K562 (cell line): Measurements from ENCODE around the gene DLGAP1. TPM values are rescaled to one million over a fixed set of nuclear protein-coding genes. Genes with fewer than 3 reads are reported as not detected.

Experiments used
- ATAC-seq: fragments of 200-7000 bp; cut with Tn5 transposase; 3 replicates; pipeline ENCODE4 v1.9.1; 2020; ENCODE audit warnings: moderate library complexity
- BruUV-seq: library from RNA; stranded (reverse); fragments of 400-500 nt; replicated peaks from 2 replicates; lab custom pipeline; 2021; lab: Mats Ljungman, UMichigan
- CTCF ChIA-PET: fragments of 300-600 bp; formaldehyde crosslinking; extraction: SDS; loops from one replicate; lab custom pipeline; 2021; ENCODE audit warnings: low intra/inter-chr PET ratio; lab: Yijun Ruan, JAX
- POLR2A ChIA-PET: fragments of 300-600, 350-650 bp; sonication (Branson Sonifier 250); formaldehyde crosslinking; extraction: SDS; loops from one replicate; lab custom pipeline; 2021; ENCODE audit warnings: antibody characterized with exemption, inconsistent platforms; lab: Yijun Ruan, JAX
- DNase-seq, 4 experiments: peaks; one replicate each; pipeline versions ENCODE4 v3.0.0 to v3.0.0-alpha.2; 2011 to 2018; ENCODE audit warnings: low spot score in 3 of 4, mixed read lengths in 3 of 4; ENCODE audit errors: extremely low read depth in 1 of 4
- FAIRE-seq: peaks from 2 replicates; lab custom pipeline; 2011; peaks lifted over from hg19 to GRCh38; lab: Jason Lieb, UNC
- H2AFZ ChIP-seq: 2 replicates; pipeline ENCODE4 v1.6.0; 2011; ENCODE audit warnings: low read depth, low read length, control low read depth, inconsistent platforms
- H3K27ac ChIP-seq: fragments of 200-600 bp; 3 replicates; pipeline ENCODE4 v1.8.0; 2011; ENCODE audit warnings: low read depth, mild to moderate bottlenecking, control low read depth, inconsistent platforms, low read length, moderate library complexity, mixed read lengths; ENCODE audit errors: extremely low read depth
- H3K27me3 ChIP-seq, 2 experiments: fragments of 300-600 bp in 1 of 2; 2 replicates in 1 of 2; 3 replicates in 1 of 2; pipeline versions ENCODE4 v1.6.0 to v1.8.0; 2011; ENCODE audit warnings: inconsistent platforms in 2 of 2, low read length in 2 of 2, mild to moderate bottlenecking in 1 of 2, mixed read lengths in 1 of 2, moderate library complexity in 1 of 2; ENCODE audit not compliant: control insufficient read depth in 2 of 2, insufficient read depth in 2 of 2
- H3K36me3 ChIP-seq: fragments of 300-600 bp; 3 replicates; pipeline ENCODE4 v1.8.0; 2011; ENCODE audit warnings: mild to moderate bottlenecking, low read length, inconsistent platforms; ENCODE audit not compliant: control insufficient read depth, insufficient read depth
- H3K4me1 ChIP-seq, 2 experiments: fragments of 200-600 bp in 1 of 2; replicated peaks in 1 of 2; 2 replicates in 1 of 2; 3 replicates in 1 of 2; pipeline versions ENCODE4 v1.5.1 to v1.8.0; 2011; ENCODE audit warnings: inconsistent platforms in 2 of 2, low read length in 2 of 2, mild to moderate bottlenecking in 1 of 2, mixed read lengths in 1 of 2, moderate library complexity in 1 of 2; ENCODE audit not compliant: control insufficient read depth in 2 of 2, insufficient read depth in 2 of 2
- H3K4me2 ChIP-seq: 2 replicates; pipeline ENCODE4 v1.6.1; 2011; ENCODE audit warnings: low read length, control low read depth, inconsistent platforms, mixed read lengths; ENCODE audit not compliant: insufficient read depth
- H3K4me3 ChIP-seq: fragments of 200-600 bp; sonication (generic), shearing (Covaris generic); 2 replicates; pipeline ENCODE4 v1.5.1; 2016; ENCODE audit warnings: control low read depth, inconsistent platforms
- H3K79me2 ChIP-seq: fragments of 200-600 bp; 3 replicates; pipeline ENCODE4 v1.8.0; 2011; ENCODE audit warnings: low read length, inconsistent platforms; ENCODE audit not compliant: control insufficient read depth, insufficient read depth
- H3K9ac ChIP-seq, 2 experiments: 2 replicates each; pipeline versions ENCODE4 v1.6.0 to v1.6.1; 2011; ENCODE audit warnings: low read depth in 2 of 2, low read length in 2 of 2, control low read depth in 1 of 2, inconsistent platforms in 1 of 2, mild to moderate bottlenecking in 1 of 2, mixed read lengths in 1 of 2; ENCODE audit not compliant: insufficient read depth in 1 of 2
- H3K9me1 ChIP-seq: one replicate; pipeline ENCODE4 v1.6.0; 2011; ENCODE audit warnings: inconsistent platforms, mild to moderate bottlenecking, low read length, moderate library complexity; ENCODE audit not compliant: control insufficient read depth, insufficient read depth
- H3K9me3 ChIP-seq: replicated peaks from 2 replicates; pipeline ENCODE4 v1.5.1; 2011; ENCODE audit warnings: low read depth, low read length, inconsistent platforms; ENCODE audit not compliant: control insufficient read depth, insufficient read depth
- H4K20me1 ChIP-seq: replicated peaks from 2 replicates; pipeline ENCODE4 v1.6.1; 2011; ENCODE audit warnings: low read length, inconsistent platforms, mixed read lengths; ENCODE audit not compliant: control insufficient read depth, insufficient read depth
- BRF2 ChIP-seq: IDR thresholded peaks from 3 replicates; pipeline ENCODE4 v1.6.1; 2011; ENCODE audit warnings: borderline replicate concordance, mild to moderate bottlenecking; ENCODE audit not compliant: insufficient read length, insufficient read depth
- POLR2A ChIP-seq: fragments of 450-650 bp; conservative IDR thresholded peaks from 2 replicates; pipeline ENCODE4 v1.6.1; 2016
- SAP30 ChIP-seq: fragments of 200-600 bp; sonication (generic); IDR thresholded peaks from 2 replicates; pipeline ENCODE4 v1.6.1; 2012; ENCODE audit warnings: borderline replicate concordance, low read depth, mild to moderate bottlenecking, moderate library complexity, low read length, control low read depth, inconsistent platforms; ENCODE audit not compliant: insufficient read depth, poor library complexity, severe bottlenecking
- SRF ChIP-seq, 2 experiments: fragments of 250-450, 450-650 bp in 1 of 2; sonication (Bioruptor Pico) in 1 of 2; sonication (generic) in 1 of 2; formaldehyde crosslinking; IDR thresholded peaks; 2 replicates each; pipeline versions ENCODE4 v1.5.0 to v1.5.1; 2020 to 2022; ENCODE audit warnings: mild to moderate bottlenecking in 1 of 2, missing genetic modification reagents in 1 of 2
- TBP ChIP-seq: optimal IDR thresholded peaks from 2 replicates; pipeline ENCODE3; 2011; ENCODE audit warnings: low read depth, low read length, improper control_type of control experiment
- THAP7 ChIP-seq: fragments of 250-450 bp; sonication (Bioruptor Pico); IDR thresholded peaks from 2 replicates; pipeline ENCODE4 v1.5.0; 2021
- TRIM28 ChIP-seq: fragments of 450-650 bp; IDR thresholded peaks from 2 replicates; pipeline ENCODE4 v1.6.1; 2017
- ZBTB26 ChIP-seq: fragments of 450-650 bp; formaldehyde crosslinking; IDR thresholded peaks from 2 replicates; pipeline ENCODE4 v1.4.0; 2022; ENCODE audit warnings: missing genetic modification characterization
- ZNF583 ChIP-seq: fragments of 250-450 bp; sonication (Bioruptor Pico); IDR thresholded peaks from 2 replicates; pipeline ENCODE4 v1.4.0; 2020
- ZNF668 ChIP-seq: fragments of 250-450 bp; sonication (Bioruptor Pico); IDR thresholded peaks from 2 replicates; pipeline ENCODE4 v1.8.0; 2022; ENCODE audit warnings: mild to moderate bottlenecking, inconsistent platforms
- ZNF75A ChIP-seq: fragments of 450-650 bp; formaldehyde crosslinking; IDR thresholded peaks from 2 replicates; pipeline ENCODE4 v1.4.0; 2020; ENCODE audit warnings: mild to moderate bottlenecking
- WGBS: fragments of 100-300 bp; shearing (Covaris generic); methylation state at CpG from one replicate; pipeline ENCODE4 v1.1.6; 2016; ENCODE audit warnings: low coverage, mixed read lengths; ENCODE audit not compliant: insufficient coverage; ENCODE audit errors: missing lambda C conversion rate; 5-methylcytosine and 5-hydroxymethylcytosine counted together
- in situ Hi-C: fragments of 300-500 bp; cut with MboI; formaldehyde crosslinking; loops from 4 replicates; pipeline ENCODE4 v1.15.0; 2018; ENCODE audit warnings: inconsistent platforms, mixed read lengths
- intact Hi-C: fragments of 100-400 bp; cut with micrococcal nuclease; formaldehyde crosslinking; loops from 2 replicates; pipeline ENCODE4 v1.14.2; 2022
- polyA plus RNA-seq, 8 experiments: library from polyadenylated mRNA; depleted of rRNA in 4 of 8; stranded (reverse) in 5 of 8; unstranded in 3 of 8; fragments of >200 nt; fragmentation: Nextera tagmentation in 2 of 8; fragmentation: Illumina TruSeq in 1 of 8; extraction: Ambion mirVana in 2 of 8; extraction: Trizol in 1 of 8; gene quantifications; 2 replicates each; pipeline versions ENCODE4 v1.2.1 to v1.2.3, GENCODE V29; 2011 to 2014; ENCODE audit warnings: inconsistent platforms in 1 of 8, missing spikeins in 1 of 8
- total RNA-seq, 7 experiments: library from RNA; depleted of rRNA in 6 of 7; stranded (reverse); fragments of >200 nt in 6 of 7; fragmentation: Illumina TruSeq in 2 of 7; extraction: Trizol in 2 of 7; gene quantifications; 2 replicates each; pipeline versions ENCODE4 v1.2.1 to v1.2.3, GENCODE V29; 2011 to 2021; ENCODE audit warnings: low replicate concordance in 1 of 7
- TF ChIP-seq, protein P1 (sequence below): sonication (generic); formaldehyde crosslinking; IDR thresholded peaks from 2 replicates; pipeline ENCODE4 v1.8.0; 2022; ENCODE audit warnings: mild to moderate bottlenecking, missing genetic modification reagents
- TF ChIP-seq, protein P2 (sequence below): fragments of 450-650 bp; formaldehyde crosslinking; IDR thresholded peaks from 2 replicates; pipeline ENCODE4 v1.4.0; 2020; ENCODE audit warnings: mild to moderate bottlenecking

The DLGAP1 gene
- total and polyA plus RNA-seq, 9 of the 15 experiments (the other 6 are each of a cell fraction or from before 2014, with no cell fraction given): 0.04 to 0.22 (median 0.08) TPM

DNA sequence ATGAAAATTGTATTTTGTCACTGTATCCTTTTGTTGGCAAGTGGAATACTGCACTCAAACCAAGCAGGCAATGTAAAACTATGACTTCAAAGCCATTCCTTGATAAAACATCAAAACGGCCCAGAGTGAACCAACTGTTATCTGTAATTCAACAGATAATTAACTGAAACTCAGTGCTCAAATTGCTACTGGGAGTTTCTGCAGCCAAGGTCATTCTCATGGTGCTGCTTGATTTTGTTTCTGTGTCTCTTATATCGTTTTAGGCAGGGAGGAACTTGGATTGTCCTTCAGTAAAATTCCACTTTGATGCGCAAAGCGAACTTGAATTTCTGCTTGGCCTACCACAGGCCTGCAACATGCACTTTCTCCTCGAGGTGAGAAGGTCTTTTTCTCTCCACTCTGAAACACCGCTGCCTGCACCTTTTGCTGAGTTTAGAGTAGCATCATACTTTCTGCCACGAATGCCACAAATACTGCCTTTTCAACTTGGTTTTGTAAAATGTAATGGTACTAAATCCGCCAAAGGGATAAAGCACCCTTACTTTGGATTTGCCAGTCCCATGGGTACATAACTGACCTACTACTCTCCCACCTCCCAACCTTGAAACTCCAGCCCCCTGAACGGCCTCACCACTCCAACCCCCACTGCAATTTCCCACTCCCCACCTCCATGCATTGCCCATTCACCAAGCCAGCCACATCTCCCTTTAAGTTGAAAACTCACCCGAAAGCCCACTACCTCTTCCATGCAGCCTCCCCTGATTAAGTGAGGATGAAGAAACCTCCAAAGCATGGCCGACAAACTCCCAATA, 800.5 kb downstream of the DLGAP1 start (continued):
- TF ChIP-seq ZBTB26 (CRISPR knock-in tag): peak; percentile 55
- TF ChIP-seq, protein P1, sequence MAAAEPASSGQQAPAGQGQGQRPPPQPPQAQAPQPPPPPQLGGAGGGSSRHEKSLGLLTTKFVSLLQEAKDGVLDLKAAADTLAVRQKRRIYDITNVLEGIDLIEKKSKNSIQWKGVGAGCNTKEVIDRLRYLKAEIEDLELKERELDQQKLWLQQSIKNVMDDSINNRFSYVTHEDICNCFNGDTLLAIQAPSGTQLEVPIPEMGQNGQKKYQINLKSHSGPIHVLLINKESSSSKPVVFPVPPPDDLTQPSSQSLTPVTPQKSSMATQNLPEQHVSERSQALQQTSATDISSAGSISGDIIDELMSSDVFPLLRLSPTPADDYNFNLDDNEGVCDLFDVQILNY (CRISPR knock-in tag): no peak
- peak; percentile 62; the same call in 1 of the 2 replicates for TF ChIP-seq ZNF668
- TF ChIP-seq SAP30: no peak
- TF ChIP-seq, all 486 proteins: peak for 59

- intact Hi-C loops (loop anchor here (1.0 to 2.0 kb wide), 5 partner anchors 7 to 59 kb away; no protein-coding TSS in a partner anchor), in situ Hi-C loops (no loop called here)
- 5% methylated on average over 12 of the region's 12 CpGs for WGBS
- peak; percentile 40 to 73 (median 52) for DNase-seq
- H3K27ac ChIP-seq: peak overlapping the region; percentile 83
- no peaks in the 10 kb centered on the region; the same call in 2 of the 3 replicates for H3K36me3 ChIP-seq
- H3K4me2 ChIP-seq: peak overlapping the region; percentile 100
- POLR2A ChIA-PET: interaction anchor here (0.6 to 6.3 kb wide), 26 partner anchors 8 to 636 kb away, joined by 3 to 80 read pairs (median 4); no protein-coding TSS in a partner anchor
- H3K9me3 ChIP-seq: no peaks in the 10 kb centered on the region; the same call in 1 of the 2 replicates
- peak; percentile 62 for ATAC-seq
- peak overlapping the region; percentile 43 for H3K4me3 ChIP-seq
- H3K79me2 ChIP-seq: peaks cover 29% of the 10 kb centered on the region
- H3K9ac ChIP-seq: peak overlapping the region; percentile 84 to 87; a peak in 3 of 4 replicates
- FAIRE-seq: peak; percentile 19
- peak overlapping the region; percentile 87 for H2AFZ ChIP-seq
- CTCF ChIA-PET: interaction anchor here (0.5 to 1.0 kb wide), 2 partner anchors 12 to 51 kb away, joined by 3 to 5 read pairs; no protein-coding TSS in a partner anchor
- no peaks in the 10 kb centered on the region for H3K9me1 ChIP-seq
- H3K27me3 ChIP-seq: no peaks in the 10 kb centered on the region; a peak in 1 of 5 replicates
- H3K4me1 ChIP-seq: peaks cover 58 to 70% of the 10 kb centered on the region in 2 experiments
- no peaks in the 10 kb centered on the region for H4K20me1 ChIP-seq
- BruUV-seq: no TSS peak
- TF ChIP-seq BRF2: no peak
- TF ChIP-seq ZNF75A (CRISPR knock-in tag): peak; percentile 10; the same call in 1 of the 2 replicates
- TF ChIP-seq, protein P2, sequence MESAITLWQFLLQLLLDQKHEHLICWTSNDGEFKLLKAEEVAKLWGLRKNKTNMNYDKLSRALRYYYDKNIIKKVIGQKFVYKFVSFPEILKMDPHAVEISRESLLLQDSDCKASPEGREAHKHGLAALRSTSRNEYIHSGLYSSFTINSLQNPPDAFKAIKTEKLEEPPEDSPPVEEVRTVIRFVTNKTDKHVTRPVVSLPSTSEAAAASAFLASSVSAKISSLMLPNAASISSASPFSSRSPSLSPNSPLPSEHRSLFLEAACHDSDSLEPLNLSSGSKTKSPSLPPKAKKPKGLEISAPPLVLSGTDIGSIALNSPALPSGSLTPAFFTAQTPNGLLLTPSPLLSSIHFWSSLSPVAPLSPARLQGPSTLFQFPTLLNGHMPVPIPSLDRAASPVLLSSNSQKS (CRISPR knock-in tag): 0 out of 2 replicates have a peak, but pooled peaks have one; percentile 65
- peak; percentile 65 for TF ChIP-seq ZNF583 (CRISPR knock-in tag)
- no peak for TF ChIP-seq THAP7 (CRISPR knock-in tag)
- TF ChIP-seq TBP: no peak
- no peak for TF ChIP-seq TRIM28
- peak in 1 of 2 experiments; percentile 74; a peak in 1 of 4 replicates for TF ChIP-seq SRF (CRISPR knock-in tag; IDR thresholded peaks at IDR 0.05)
- TF ChIP-seq POLR2A: no peak
Observed at GRCh38 chr18:3653851-3654441, 801.2 kb downstream of the DLGAP1 start.
